GM18870 (cell line): ENCODE results near the gene ATP8B4.
"Not testable (repeated sequence)": the region's sequence is repeated elsewhere in the genome, so short reads cannot be mapped to it uniquely, and the experiment has no call there.

Experiments used
- ATAC-seq: cut with Tn5 transposase; IDR thresholded peaks from one replicate; pipeline ENCODE4 v1.9.1; 2021; ENCODE audit warnings: moderate library complexity; ENCODE audit not compliant: unreplicated experiment

The ATP8B4 gene

GRCh38 chr15:49977306-49977705 lies 141.7 kb downstream of the ATP8B4 start:
- ATAC-seq = no peak

DNA sequence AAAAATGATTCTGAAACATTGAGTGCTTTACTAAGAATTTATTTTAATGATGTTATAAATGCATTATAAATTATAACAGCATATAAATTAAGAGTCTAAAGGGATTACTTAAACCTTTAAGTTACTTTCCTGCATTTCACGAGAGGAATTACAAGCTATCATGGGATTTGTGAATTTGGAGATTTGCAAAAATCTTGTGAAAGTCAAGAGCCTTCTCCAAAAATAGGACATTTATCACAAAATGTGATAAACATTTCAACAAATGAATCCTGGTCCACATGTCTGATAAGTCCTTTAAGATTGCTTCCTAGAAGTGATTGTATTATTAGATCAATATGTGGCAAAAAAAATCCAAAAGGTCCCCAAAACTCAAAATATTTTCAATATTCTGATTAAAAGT lies 154.5 kb downstream of the ATP8B4 start:
- ATAC-seq = no peak

- ATAC-seq = no peak
Measured at GRCh38 chr15:49964061-49964460, 155.0 kb downstream of the ATP8B4 start.

DNA sequence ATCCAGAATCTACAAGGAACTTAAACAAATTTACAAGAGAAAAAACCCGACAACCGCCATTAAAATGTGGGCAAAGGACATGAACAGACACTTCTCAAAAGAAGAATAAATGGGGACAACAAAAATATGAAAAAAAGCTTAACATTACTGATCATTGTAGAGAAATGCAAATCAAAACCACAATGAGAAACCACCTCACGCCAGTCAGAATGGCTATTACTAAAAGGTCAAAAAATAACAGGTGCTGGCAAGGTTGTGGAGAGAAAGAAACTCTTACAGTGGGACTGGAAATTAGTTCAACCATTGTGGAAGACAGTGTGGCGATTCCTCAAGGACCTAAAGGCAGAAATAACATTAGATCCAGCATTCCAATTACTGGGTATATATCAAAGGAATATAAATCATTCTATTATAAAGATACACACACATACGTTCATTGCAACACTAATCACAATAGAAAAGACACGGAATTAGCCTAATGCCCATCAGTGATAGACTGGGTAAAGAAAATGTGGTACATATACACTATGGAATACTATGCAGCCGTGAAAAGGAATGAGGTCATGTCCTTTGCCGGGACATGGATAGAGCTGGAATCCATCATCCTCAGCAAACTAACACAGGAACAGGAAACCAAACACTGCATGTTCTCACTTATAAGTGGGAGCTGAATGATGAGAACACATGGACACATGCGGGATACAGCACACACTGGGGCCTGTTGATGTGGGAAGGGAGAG lies 155.8 kb downstream of the ATP8B4 start:
- not testable (repeated sequence) for ATAC-seq

- no peak for ATAC-seq
Measured at GRCh38 chr15:49962044-49962602, 156.9 kb downstream of the ATP8B4 start.

- ATAC-seq = no peak
Measured at GRCh38 chr15:49953421-49953820, 165.6 kb downstream of the ATP8B4 start.

- no peak for ATAC-seq
Measured at GRCh38 chr15:49946681-49947080, 172.4 kb downstream of the ATP8B4 start.

DNA sequence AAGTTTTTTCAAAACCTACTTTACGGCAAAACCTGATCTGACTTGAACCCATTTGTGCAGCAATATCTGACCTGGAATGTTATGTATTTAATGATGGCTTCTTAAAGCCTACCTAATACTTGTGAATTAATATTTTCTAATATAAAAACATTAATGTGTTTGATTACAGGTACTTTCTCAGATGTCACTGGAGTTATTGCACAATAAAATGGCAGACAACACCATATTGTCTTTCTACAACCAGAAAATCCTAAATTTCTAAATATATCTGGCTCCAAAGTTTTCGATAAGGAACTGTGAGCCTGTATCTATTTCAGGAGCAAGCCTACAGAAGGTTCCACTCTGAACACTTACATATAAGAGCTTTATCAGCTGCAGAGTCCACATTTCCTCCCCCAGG lies 184.5 kb downstream of the ATP8B4 start:
- no peak for ATAC-seq

- no peak for ATAC-seq
Measured at GRCh38 chr15:49927189-49927861, 191.7 kb downstream of the ATP8B4 start.

DNA sequence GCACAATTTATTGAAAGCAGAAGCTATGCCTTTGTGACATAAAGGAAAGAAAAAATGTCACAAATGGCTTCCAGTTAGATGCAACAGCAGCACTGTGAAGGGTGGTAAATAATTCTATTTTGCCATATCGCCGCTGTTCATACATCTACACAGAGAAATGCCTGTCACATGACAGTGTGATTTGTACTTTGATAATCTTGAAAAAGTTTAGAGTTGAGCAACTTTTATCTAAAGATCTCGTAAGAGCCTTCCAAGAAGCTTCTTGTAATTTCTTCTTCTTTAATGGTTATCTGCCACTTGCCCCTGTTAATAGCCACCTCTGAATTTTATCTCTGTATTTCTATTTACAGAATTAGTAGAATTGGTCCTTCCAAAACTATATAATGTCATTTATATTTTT lies 192.3 kb downstream of the ATP8B4 start:
- no peak for ATAC-seq

- no peak for ATAC-seq
Measured at GRCh38 chr15:49923671-49924070, 195.4 kb downstream of the ATP8B4 start.

- no peak for ATAC-seq
Measured at GRCh38 chr15:49919034-49919433, 200.0 kb downstream of the ATP8B4 start.

DNA sequence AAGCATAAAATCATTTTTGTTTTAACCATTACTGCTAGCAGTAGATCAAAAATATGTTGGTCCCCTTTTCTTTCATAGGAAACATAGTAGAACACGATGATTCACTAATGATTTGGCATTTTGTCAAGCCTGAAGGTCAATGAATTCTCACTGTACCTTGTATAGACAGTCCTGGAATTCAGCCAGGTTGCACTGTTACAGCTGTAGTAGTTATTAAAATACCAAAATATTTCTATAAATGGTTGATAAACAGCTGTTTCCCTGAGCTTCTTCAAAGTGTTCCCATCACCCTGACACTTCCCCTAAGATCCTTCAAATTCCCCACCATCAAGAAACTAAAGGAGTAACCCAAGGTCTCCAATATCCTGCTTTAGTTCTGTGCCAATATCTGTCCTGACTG lies 200.9 kb downstream of the ATP8B4 start:
- ATAC-seq = no peak

GRCh38 chr15:49916998-49917397 lies 202.0 kb downstream of the ATP8B4 start:
- no peak for ATAC-seq

GRCh38 chr15:49915822-49916221 lies 203.2 kb downstream of the ATP8B4 start:
- ATAC-seq = no peak

- no peak for ATAC-seq
Measured at GRCh38 chr15:49908933-49909295, 210.1 kb downstream of the ATP8B4 start.

DNA sequence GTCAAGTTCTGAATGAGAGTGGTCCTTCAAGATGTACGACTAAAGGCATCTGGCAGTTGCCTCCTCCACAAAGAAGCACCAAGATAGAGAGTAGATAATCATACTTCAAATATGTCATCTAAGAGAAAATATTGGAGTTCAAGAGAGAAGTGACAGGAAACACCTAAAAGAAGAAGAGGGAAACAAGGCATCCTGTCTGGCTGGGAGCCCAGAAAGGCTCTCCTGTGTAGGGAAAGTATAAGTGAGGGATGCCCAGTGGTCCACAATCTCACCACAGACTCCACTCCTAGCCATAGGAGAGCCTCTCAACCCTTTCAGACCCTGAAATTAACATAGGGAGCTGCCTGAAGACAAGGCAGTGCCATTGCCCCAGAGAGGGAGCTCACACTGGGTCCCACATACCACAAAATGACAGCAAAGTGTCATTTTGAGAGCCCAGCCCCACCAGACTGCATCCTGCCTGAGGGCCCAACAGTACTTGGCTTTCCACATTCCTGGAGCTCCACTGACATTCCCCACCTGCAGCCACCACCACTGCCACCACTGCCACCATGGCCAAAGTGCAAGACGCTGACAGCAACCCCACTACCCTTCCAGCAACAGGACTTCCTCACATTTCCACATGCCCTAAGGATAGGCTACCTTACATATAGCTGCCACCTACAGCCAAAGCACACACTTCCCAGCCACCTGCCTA lies 210.6 kb downstream of the ATP8B4 start:
- ATAC-seq = no peak

DNA sequence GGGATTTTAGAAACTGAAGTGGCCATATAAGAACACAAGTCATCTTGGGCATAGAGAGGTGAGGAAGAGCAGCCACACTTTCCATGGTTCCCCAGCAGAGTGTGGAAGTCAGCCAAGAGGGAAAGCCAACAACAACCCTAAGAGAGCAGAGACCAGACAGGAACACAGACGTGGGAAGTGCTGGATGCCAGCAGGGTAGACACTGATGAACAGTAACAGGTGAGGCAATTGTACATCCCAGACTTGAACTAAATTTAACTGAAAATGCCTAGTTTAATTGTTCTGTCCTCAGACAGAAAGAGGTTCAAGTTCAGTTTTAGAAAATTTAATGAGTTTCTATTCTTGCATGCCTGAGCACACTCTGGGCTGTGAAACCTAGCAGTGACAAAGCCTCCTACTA lies 212.1 kb downstream of the ATP8B4 start:
- no peak for ATAC-seq

DNA sequence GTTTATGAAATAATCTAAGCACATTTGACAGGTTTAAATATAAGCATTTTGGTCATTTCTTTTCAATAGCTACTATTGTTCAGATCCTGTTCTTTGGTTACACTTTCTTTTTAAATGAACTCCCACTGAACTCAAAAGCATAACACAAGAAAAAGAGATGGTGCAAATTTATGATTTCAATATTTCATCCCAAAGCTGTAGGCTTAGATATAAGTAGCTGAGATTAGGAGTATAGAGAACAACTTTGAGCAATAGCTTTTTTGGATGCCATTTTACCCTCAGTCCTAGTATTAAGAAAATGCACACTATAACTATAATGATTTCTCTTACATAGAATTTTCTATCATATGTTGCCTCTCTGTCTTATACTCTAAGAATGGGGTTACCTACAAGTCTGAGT lies 213.8 kb downstream of the ATP8B4 start:
- ATAC-seq = no peak

- no peak for ATAC-seq
Measured at GRCh38 chr15:49904296-49904695, 214.7 kb downstream of the ATP8B4 start.

DNA sequence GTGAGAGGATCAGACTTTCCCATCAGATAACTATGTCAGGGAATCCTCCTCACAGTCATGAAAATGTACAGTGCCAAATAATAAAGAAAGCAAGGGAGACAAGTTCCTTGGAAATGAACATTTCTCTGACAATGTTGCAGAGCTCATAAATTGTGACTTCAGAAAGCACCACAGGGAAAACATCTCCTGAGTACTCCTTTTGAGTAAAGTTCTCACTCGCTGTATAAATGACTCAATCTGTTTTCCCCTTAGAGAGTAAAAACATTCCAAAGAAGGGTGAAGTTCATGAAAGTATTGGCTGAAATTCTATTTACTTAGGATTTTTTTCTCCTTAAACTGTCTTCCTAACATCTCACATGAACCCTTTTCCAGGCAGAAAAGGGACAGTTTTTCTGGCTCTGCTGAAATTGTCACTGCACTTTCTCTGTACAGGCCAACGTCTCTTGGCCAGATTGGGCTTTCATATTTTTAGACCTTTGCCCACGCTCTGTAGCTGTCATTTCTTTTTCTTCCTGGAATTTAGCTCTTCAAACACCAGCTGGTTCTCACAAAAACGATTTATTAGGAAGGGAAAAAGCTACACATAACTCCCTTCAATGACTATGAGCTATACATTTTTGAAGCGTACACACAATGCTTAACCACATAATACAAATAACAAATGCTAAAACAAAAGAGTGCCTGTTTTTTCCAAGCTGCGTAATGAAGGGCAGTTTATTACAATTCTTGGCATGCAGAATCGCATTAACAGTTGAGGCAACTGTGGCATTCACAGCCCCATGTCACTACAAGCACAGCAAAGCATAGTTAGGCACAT lies 216.1 kb downstream of the ATP8B4 start:
- no peak for ATAC-seq
